DND-41 (cell line): ENCODE measurements around the gene PITPNC1.

Experiments used
- EZH2 ChIP-seq: IDR thresholded peaks from 3 replicates; pipeline ENCODE4 v1.6.1; 2012; ENCODE audit warnings: borderline replicate concordance, low read depth, mild to moderate bottlenecking, moderate library complexity, low read length, inconsistent platforms; ENCODE audit not compliant: severe bottlenecking
- TF ChIP-seq, protein P1 (sequence below): IDR thresholded peaks from 2 replicates; pipeline ENCODE4 v1.5.1; 2012; ENCODE audit warnings: borderline replicate concordance, low read length, moderate library complexity, mild to moderate bottlenecking; ENCODE audit not compliant: poor library complexity, severe bottlenecking; ENCODE audit errors: extremely low read depth

DNA sequence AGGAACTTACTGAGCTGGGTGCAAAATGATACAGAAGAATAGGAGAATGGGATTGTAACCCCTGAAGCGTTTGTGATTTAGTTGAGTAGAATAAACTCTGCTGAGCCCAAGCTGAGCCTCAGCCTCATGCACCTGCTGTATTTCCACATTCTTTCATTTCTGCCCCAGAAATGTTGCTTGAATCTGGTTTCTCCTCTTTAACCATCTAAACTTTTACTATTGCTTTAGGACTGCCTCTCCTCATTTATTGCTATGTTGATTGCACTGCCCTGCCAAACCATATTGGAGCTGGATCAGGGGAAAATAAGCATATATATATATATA lies 64.8 kb downstream of the PITPNC1 start:
- TF ChIP-seq EZH2: no peak
- TF ChIP-seq, protein P1, sequence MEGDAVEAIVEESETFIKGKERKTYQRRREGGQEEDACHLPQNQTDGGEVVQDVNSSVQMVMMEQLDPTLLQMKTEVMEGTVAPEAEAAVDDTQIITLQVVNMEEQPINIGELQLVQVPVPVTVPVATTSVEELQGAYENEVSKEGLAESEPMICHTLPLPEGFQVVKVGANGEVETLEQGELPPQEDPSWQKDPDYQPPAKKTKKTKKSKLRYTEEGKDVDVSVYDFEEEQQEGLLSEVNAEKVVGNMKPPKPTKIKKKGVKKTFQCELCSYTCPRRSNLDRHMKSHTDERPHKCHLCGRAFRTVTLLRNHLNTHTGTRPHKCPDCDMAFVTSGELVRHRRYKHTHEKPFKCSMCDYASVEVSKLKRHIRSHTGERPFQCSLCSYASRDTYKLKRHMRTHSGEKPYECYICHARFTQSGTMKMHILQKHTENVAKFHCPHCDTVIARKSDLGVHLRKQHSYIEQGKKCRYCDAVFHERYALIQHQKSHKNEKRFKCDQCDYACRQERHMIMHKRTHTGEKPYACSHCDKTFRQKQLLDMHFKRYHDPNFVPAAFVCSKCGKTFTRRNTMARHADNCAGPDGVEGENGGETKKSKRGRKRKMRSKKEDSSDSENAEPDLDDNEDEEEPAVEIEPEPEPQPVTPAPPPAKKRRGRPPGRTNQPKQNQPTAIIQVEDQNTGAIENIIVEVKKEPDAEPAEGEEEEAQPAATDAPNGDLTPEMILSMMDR: no peak
